GM21717 (cell line): Measurements from ENCODE around the gene MGA.
"Not testable (repeated sequence)": the region's sequence is repeated elsewhere in the genome, so short reads cannot be mapped to it uniquely, and the experiment has no call there.

Experiments used
- ATAC-seq: cut with Tn5 transposase; IDR thresholded peaks from one replicate; pipeline ENCODE4 v1.9.1; 2021; ENCODE audit warnings: mild to moderate bottlenecking, moderate library complexity; ENCODE audit not compliant: unreplicated experiment

MGA gene

GRCh38 chr15:41703120-41703519, 42.9 kb downstream of the MGA start:
- no peak for ATAC-seq

DNA sequence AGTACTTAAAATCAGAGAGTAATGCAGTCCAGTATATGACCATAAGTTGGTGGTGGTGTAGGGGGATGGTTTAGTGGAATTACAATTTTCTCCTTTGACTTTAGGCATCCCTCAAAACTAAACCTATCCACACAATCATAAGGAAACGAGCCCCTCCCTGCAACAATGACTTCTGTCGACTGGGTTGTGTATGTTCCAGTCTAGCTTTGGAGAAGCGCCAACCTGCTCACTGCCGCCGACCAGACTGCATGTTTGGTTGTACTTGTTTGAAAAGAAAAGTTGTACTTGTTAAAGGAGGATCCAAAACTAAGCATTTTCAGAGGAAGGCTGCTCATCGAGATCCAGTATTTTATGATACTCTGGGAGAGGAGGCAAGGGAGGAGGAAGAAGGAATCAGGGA, 52.8 kb downstream of the MGA start:
- no peak for ATAC-seq

DNA sequence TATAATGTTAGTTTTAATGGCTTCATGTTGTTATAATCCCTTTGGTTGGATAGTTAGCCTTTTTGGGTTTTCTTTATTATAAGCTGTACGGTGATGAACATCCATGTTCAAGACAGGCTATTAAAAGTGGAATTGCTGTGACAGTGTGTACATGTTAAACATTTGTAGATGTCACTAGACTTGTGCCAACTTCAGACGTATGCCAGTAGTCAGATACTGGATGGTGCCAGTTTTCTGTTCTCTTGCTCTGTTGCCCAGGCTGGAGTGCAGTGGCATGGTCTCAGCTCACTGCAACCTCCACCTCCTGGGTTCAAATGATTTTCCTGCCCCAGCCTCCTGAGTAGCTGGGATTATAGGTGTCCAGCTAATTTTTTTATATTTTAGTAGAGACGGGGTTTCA, 54.1 kb downstream of the MGA start:
- ATAC-seq, result no peak

- no peak for ATAC-seq
Measured at GRCh38 chr15:41716864-41717263, 56.7 kb downstream of the MGA start.

DNA sequence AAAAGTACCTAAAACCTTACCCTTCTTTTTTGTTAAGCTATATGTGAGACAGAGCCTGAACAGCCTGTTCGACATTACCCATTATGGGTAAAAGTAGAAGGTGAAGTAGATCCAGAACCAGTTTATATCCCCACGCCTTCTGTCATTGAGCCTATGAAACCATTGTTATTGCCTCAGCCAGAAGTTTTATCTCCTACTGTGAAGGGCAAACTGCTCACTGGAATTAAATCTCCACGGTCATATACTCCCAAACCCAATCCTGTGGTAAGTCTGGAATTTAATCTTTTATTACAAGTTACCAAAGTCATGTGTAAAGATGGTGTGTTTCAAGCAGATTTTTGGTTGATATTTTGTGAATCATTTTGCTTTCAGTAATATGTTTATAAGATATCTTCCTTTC, 66.9 kb downstream of the MGA start:
- ATAC-seq, result no peak

GRCh38 chr15:41728061-41728460, 67.9 kb downstream of the MGA start:
- ATAC-seq, result not testable (repeated sequence)

- ATAC-seq, result no peak
Measured at GRCh38 chr15:41730543-41730942, 70.3 kb downstream of the MGA start.

DNA sequence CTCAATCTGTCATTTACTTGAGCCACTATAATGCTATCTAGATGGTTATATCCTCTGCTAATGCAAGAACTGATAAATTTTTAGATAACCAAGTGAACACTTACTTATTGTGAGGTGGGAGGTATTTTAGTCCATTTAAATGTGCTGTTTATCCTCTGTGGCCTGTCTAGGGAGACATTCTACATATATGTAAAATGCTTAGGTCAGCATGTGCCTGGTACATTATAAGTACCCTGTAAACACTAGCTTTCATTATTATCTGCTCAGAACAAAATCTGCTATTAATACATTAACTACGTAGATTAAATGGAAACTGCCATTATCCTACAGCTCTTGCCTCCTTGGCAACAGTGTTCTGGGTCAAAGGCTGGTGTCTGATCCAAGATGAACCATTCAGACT, 72.3 kb downstream of the MGA start:
- no peak for ATAC-seq

DNA sequence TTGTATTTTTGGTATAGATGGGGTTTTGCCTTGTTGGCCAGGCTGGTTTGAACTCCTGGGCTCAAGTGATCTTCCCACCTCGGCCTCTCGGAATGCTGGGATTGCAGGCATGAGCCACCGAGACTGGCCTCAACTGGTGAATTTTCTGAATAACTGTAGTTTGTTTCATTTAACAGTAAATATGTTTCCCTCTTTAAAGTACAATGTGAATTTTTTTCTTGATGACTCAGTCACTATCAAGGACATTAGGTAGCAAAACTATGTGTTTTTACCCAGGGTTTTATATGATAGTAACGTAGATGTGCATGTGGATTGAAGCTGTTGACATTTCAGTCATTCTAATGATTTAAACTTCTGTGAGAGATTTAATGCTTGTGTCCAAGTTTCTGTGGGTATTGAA, 73.9 kb downstream of the MGA start:
- no peak for ATAC-seq

DNA sequence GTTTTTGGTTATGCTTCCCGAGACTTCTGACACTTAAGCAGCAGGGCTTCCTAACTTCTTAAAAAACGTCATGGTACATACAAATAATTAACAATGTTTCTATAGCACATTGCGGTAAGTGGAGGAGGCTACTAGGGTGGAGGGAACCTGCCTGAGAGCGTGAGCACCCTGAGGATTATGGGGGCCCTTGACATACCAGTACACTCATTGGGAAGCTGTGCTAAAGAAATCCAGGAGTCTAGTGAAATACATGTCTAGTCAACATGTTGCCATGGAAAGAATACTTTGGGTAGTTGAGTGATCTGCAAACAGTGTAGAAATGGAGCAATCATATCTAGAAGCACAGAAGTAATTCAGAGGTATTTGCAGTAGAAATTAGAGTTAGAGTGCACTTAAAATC, 74.8 kb downstream of the MGA start:
- no peak for ATAC-seq

GRCh38 chr15:41735492-41735891, 75.3 kb downstream of the MGA start:
- not testable (repeated sequence) for ATAC-seq

- no peak for ATAC-seq
Measured at GRCh38 chr15:41746802-41747201, 86.6 kb downstream of the MGA start.

GRCh38 chr15:41756198-41756597, 96.0 kb downstream of the MGA start:
- ATAC-seq, result no peak

DNA sequence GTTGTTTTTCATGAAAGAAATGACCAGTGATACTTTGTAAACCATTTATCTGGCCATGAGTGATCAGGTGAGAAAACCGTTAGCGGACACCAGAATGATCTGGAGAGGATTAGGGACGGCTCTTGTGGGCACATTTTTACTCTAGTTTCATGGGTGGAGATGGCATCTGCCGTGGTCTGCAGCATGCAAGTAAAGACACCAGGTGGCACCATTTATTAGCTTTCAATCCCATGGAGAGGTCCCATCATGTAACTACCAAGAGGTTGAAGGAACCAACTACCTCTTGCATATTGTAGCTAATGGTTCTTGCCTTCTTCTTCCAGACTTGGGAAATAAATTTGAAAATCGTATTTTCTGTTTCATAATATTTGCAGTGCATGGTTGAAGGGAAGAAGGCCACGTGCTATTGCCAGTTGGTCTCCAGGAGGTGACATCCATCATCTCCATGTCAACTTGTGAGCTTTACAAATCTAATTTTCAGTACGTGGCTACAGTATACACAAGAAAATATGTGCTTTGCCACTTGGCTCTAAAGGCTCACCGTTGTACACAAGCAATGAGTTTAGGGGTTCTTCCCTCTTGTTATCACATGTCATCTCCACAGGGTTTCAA, 112.6 kb downstream of the MGA start:
- no peak for ATAC-seq

- no peak for ATAC-seq
Measured at GRCh38 chr15:41773332-41773728, 113.1 kb downstream of the MGA start.

DNA sequence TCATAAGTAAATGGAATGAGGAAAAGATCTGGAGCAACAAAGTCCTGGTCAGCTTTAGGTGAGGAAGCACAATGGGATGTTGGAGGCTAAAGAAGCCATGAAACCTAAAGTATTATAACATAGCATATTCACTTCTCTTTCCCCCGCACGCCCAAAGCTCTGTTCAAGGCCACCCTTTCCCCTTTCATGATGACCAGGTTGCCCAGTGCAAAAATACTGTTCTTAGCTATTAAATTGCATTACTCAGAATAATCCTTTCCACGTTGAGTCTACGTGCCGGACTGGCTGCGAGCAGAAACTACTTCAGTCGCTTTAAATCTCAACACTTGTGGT, 113.5 kb downstream of the MGA start:
- no peak for ATAC-seq

GRCh38 chr15:41774062-41774881, 114.1 kb downstream of the MGA start, which contains the start of gene MAPKBP1:
MAPKBP1 (plus strand) TSS chr15:41774484; CDS start chr15:41775276, 792 bp downstream.
- ATAC-seq, result peak; percentile 77

DNA sequence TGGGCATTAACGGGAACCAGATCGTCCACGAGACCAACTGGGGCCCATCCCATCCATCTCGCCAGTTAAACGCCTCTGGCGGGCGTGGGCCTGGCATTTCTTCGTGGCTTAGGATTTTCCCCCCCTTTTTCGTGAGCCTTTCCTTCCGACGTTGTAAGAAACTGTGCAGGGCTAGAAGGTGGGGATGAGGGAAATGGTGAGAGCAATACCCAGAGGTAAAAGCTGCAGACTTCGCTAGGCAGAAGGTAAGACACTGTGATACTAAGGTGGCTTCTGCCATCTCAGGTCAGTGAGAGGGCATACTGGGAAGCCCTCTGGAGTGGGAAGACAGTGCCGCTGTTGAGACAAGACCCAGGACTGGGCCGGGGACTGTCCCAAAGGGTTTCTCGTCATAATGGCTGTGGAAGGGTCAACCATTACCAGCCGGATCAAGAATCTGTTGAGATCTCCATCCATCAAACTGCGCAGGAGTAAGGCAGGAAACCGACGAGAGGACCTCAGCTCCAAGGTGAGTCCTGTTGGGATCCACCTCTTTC, 114.7 kb downstream of the MGA start:
- ATAC-seq, result peak; percentile 4

DNA sequence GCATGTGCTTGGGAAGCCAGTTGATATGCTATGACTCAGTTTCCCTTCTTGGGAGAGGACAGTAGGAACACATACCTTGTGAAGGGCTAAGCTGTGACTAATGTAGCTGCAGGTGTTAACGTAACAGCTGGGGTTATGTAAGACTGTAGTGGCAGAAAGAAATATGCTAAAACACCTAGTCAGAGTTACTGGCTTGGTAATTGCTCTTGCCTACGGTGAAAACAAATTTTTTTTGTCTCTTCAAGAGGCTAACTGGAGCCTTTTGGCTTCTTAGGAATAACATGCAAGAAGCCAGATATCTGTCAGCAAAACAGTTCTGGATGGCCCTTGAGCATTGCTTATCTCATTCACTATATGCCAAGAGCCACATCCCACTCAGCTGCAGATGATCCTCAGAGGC, 115.4 kb downstream of the MGA start:
- ATAC-seq, result no peak

- no peak for ATAC-seq
Measured at GRCh38 chr15:41777421-41777973, 117.3 kb downstream of the MGA start.

DNA sequence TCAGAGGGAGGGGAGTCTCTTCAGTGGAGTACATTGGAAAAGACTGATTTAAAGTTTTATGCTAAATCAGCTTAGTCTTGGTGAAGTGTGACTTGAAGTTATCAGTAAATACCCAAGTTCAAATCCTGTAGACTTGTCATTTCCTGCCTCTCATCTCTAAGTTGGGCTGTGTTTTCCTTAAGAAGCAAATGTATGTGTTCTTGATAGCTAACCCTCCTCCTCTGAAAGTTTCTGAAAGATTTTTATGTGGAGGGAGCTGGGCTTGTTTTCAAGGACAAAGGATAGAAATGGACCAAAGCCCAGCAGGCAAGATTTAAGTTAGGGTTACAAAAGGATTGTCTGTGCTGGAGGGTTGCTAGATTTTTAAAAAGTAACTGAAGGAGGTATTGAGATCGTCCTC, 118.3 kb downstream of the MGA start:
- no peak for ATAC-seq

DNA sequence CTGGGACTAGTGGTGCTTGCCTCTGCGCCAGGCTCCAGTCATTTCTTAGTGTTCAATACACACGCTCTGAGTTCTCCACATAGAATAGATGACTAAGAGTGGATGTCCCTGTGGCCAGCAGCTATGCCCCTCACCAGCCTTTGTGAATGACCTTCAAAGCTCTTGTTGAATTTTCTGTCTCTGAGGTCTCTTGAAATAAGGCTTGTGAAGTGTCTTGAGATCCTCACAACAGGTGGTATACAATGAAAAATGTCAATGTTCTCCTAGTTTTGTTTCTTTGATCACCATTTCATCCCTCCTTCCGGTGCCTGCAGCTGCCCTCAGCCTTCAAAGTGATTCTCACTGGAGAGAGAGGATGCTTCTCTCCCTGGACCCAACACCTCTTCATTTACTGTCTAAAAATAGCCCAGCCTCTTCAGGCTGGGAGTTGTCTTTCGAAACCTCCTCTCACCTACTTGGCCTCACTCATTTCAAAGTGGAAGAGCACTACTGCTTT, 119.5 kb downstream of the MGA start:
- no peak for ATAC-seq
